RPMI7951 (cell line): ENCODE results near the gene SLC30A2. TPM values are rescaled to one million over a fixed set of nuclear protein-coding genes. Genes with fewer than 3 reads are reported as not detected.
"Not testable (repeated sequence)": the region's sequence is repeated elsewhere in the genome, so short reads cannot be mapped to it uniquely, and the experiment has no call there.

Experiments
- DNase-seq: peaks from one replicate; pipeline ENCODE4 v3.0.0-alpha.2; 2012; ENCODE audit warnings: low read depth
- total RNA-seq: library from RNA; depleted of rRNA; stranded (reverse); fragments of >200 nt; shearing (Covaris generic); gene quantifications from 2 replicates; pipeline ENCODE4 v1.2.3, GENCODE V29; 2014; rRNA removed

The SLC30A2 gene
- total RNA-seq: not detected in 2 replicates

- no peak for DNase-seq
Measured at GRCh38 chr1:26045722-26046245, at the start of gene SLC30A2. TSS of gene SLC30A2 (minus strand) at chr1:26046118. CDS start at chr1:26045896, 222 bp downstream.

GRCh38 chr1:26094677-26095383 is 48.9 kb upstream of the SLC30A2 start:
- DNase-seq: peak; percentile 79

- no peak for DNase-seq
Measured at GRCh38 chr1:26094076-26094669, 48.3 kb upstream of the SLC30A2 start.

GRCh38 chr1:26093569-26093968 is 47.7 kb upstream of the SLC30A2 start:
- not testable (repeated sequence) for DNase-seq

- no peak for DNase-seq
Measured at GRCh38 chr1:26092422-26092821, 46.5 kb upstream of the SLC30A2 start.

- no peak for DNase-seq
Measured at GRCh38 chr1:26090893-26091292, 45.0 kb upstream of the SLC30A2 start.

- DNase-seq: no peak
Measured at GRCh38 chr1:26089125-26089524, 43.2 kb upstream of the SLC30A2 start.

GRCh38 chr1:26084844-26085243 is 38.9 kb upstream of the SLC30A2 start:
- DNase-seq: no peak

GRCh38 chr1:26084091-26084561 is 38.2 kb upstream of the SLC30A2 start:
- no peak for DNase-seq

GRCh38 chr1:26083208-26083607 is 37.3 kb upstream of the SLC30A2 start:
- peak; percentile 20 for DNase-seq

GRCh38 chr1:26082020-26082350 is 36.1 kb upstream of the SLC30A2 start:
- DNase-seq: no peak

- peak; percentile 64 for DNase-seq
Measured at GRCh38 chr1:26081267-26082019, 35.5 kb upstream of the SLC30A2 start.

GRCh38 chr1:26079960-26080814 is 34.3 kb upstream of the SLC30A2 start:
- no peak for DNase-seq

GRCh38 chr1:26079178-26079563 is 33.3 kb upstream of the SLC30A2 start:
- DNase-seq: no peak

- no peak for DNase-seq
Measured at GRCh38 chr1:26078286-26079177, 32.6 kb upstream of the SLC30A2 start.

GRCh38 chr1:26077524-26077923 is 31.6 kb upstream of the SLC30A2 start:
- no peak for DNase-seq

GRCh38 chr1:26075421-26076144 is 29.7 kb upstream of the SLC30A2 start:
- no peak for DNase-seq

GRCh38 chr1:26072305-26072704 is 26.4 kb upstream of the SLC30A2 start:
- DNase-seq: peak; percentile 41

- DNase-seq: no peak
Measured at GRCh38 chr1:26070963-26071342, 25.0 kb upstream of the SLC30A2 start.
